RKO (cell line): Measurements from ENCODE around the gene SMIM24.

ENCODE experiments used
- DNase-seq: peaks from one replicate; pipeline ENCODE4 v3.0.0-alpha.2; 2016; ENCODE audit warnings: low spot score

The SMIM24 gene

DNA sequence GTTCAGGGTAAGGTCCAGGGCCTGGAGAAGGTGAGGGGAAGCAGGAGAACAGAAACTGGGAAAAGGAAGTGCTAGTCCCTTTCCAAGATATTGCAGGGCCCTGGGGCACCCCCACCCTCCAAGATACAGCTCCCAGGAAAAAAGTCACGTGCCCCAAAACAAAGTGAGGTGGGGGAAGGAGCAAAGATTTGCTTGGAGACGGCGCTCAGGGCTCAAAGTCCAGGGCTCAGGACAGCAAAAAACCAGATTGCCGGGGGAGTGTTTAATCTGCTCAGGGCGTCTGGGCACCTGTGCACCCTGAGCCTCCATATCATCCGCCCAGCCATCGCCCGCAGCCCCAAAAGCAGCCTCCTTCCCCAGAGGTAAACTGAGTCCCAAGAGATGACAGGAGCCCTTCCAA lies 6.3 kb downstream of the SMIM24 start:
- DNase-seq: no peak

GRCh38 chr19:3471954-3472655 lies 8.2 kb downstream of the SMIM24 start:
- DNase-seq: no peak

DNA sequence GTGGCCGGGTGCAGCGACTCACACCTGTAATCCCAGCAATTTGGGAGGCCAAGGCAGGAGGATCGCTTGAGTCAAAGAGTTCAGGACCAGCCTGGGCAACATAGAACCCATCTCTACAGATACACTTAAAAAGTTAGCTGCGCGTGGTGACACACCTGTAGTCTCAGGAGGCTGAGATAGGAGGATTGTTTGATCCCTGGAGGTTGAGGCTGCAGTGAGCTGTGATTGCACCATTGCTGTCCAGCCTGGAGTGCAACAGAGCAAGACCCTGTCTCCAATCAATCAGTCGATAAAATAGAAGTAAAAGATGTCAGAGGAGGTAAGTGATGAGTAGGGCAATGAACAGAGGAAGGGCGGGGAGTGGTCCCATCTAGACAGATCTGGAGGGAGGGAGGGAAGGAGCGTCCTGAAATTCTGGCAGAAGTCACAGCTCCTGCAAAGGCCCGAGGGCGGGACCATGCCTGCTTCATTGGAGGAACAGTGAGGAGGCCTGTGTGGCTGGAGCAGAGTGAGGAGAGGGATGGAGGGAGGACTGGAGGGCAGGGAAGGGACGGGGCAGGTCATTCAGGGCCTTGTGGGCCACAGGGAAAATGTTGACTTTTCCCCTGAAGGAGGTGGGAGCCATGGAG lies 9.7 kb downstream of the SMIM24 start:
- DNase-seq: no peak

- DNase-seq: no peak
Measured at GRCh38 chr19:3469638-3470499, 10.5 kb downstream of the SMIM24 start.

DNA sequence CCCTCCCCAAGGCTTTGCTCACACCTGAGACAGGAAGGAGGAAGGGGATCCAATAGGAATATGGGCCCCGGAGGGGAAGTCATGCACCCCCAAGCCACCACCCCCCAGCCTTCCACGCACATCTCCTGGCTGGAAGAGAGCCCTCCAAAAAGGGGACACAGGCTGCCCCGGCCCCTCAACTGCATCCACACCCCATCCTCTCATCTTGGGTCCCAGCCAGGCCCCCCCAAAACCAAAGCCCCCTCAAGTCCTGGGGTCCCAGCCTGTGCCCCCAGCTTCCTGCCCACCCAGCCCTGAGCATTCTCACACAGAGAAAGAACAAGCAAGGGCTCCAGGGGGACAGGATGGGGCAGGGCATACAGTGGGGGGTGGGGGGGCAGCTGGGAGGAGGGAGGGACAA lies 12.1 kb downstream of the SMIM24 start:
- DNase-seq: no peak

DNA sequence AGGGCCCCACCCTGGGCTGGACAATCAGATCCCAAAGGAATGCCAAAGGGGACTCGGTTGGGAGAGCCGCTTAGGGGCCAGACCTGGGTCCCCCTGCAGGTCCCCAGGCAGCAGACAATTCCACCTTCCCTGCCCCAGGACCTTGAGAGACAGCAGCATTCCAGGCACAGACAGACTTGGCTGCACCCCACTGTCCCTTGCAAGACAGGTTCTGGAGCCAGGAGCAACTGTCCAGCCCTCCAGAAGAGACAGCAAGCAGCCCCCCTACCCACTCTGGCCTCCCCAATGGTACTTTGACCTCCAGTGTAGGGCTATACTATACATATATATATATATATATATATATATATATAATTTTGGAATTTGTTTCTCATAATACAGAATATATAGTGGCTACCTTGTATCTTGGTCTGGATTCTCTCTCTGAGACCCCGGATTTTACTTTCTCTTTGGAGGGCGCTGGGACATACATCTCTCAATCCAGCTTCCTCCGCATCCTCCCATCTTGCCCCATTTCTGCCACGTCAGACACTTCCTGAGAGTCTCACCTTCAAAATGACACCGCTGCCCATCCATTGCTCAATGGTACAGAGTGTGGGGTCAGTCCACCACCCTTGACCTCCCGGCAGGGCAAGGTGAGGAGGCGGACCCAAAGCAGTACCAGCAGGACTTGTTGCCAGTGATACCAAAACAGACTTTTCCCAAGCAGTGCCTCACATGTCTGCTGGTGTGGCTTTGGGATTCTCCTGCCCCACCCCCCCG lies 12.7 kb downstream of the SMIM24 start:
- no peak for DNase-seq

DNA sequence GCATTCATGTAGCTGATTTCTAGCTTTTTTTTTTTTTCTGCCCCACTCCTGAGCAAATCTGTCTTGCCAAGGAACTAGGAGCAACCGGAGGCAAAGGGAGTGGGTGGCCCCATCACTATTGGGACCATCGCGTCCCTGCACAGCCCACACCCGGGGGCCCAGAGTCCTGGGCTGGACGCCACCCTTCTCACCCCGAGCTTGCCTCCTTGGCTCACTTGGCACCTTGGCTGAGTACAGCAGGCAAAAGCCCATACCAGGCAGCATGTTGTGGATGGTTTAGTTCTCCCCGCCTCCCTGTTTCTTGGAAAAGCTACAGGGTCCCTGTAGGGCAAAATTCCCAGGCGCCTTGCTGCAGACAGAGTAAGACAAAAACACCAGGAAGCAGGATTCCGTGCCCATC lies 13.7 kb downstream of the SMIM24 start:
- no peak for DNase-seq

DNA sequence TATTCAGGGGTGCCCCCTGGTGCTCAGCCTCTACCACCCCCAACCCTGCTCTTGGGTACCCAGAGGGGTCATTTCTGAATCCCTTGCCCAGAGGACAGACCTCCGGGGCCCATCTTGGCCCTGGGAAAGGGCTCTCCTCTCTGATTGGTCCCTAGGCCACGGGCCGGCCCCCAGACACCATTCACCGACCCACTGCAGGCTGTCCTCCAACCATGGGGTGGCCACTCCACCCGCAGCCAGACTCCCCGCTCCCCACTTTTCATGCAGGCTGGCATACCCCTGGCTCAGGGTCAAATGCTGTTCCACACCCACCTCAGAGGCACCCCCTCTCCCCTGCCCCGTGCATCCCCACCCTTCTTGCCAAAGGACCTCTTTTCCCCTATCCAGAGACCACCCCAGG lies 14.8 kb downstream of the SMIM24 start:
- DNase-seq: no peak

- DNase-seq: no peak
Measured at GRCh38 chr19:3464587-3465235, 15.6 kb downstream of the SMIM24 start.

DNA sequence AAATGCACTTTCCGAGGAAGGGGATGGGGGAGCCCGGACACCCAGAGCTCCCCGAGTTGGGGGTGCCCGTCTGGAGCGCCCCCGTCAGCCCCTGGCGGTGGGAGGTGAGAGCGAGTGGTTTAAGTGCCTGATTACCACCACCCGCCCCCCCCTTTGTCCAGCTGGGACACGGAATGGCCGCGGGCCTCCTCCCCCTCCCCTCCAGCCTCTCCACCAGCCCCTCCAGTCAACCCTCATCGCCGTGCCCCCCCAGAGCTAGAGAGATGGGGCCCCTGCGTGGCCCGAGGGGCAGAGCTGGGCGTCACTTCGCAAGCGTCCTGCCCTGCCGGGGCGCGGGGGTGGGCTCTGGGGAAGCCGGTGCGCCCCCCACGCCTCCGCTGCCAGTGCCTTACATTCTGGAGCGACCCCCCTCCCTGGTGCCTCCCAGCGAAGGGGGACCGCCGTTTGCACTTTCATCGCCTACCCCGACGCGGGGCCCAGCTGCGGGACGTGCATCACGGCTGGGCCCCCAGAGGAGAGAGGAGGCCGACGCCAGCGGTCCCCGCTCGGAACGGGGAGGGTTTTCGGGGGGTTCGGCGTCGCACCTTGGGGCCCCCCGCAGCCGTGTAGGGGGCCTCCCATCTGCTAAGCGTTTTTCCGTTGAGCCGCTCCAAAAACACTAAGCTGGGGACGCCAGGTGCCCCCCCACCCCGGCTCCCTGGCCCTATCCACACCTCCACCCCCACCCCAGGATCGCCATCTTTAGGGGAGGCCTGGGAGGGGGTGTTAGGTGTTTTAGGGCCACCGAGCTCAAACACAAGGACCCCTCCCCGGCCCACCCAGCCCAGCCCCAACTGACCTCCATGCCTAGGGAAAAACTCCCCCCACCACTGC lies 16.4 kb downstream of the SMIM24 start:
- DNase-seq: no peak

DNA sequence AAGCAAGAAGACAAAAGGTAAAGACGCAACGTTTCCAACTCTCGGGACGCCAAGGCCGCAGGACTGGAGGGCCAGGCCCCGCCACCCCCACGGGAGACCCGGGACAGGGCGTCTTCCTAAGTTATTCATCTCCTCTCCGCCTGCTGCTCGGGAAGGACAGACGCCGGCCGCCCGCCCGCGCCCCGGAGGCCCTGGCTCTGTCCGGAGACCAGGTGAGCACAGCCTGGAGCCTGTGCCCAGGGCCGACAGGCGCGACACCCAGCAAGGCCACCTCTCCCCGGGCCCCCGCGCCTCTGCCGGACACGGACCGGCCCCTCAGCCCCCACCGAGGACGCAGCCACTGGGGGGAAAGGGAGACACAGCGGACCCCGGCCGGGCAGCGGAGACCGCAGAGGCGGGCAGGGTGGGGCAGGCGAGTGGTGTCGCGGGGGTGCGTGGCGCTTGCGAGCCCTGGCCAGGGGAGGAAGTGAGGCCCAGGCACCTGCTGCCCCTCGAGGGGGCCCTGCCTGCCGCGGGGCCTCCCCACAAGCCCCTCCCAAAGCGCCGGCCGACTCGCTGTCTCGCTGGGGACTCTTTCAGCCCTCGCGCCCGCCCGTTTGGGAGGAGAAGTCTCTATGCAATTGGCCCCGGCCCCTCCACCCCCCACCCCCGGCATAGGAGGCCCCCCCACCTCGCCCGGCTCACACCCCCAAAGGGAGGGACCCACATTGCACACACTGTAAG lies 17.2 kb downstream of the SMIM24 start:
- no peak for DNase-seq

GRCh38 chr19:3459965-3460582 lies 20.3 kb downstream of the SMIM24 start:
- no peak for DNase-seq

DNA sequence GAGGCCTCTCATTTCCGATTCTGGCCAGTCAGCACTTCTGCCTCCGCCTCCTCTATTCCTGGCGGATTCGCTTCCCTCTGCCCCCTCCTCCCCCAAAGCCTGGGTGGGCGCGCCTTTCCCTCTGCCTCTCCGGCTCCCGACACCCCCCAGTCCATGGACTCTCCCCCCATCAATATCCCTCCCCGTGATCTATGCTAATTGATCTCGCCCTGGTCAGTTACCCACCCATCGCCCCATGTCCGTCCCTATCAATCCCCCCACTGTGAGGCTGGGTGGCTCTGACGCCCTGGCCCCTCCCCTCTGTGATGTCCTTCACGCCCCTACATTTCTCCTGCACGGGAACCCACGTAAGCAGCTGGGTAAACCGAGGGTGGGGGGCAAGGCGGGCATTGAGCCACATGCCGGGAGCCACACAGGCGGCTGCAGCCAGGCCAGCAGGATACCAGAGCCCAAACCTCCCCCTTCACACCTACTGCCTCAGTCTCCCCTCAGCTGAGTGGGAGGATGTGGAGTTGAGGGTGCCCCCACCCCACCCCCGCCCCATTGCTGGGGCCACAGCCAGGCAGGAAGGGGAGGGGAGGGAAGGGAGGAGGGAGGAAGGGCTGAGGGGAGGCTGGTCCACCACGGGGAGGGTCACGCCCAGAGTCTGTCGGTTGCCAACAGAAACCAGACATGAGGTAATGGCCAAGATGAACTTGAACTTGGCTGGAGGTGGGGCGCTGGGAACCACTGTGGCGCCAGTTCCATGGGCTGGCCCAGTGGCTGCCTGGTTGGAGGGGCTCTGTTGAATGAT lies 21.0 kb downstream of the SMIM24 start:
- no peak for DNase-seq

DNA sequence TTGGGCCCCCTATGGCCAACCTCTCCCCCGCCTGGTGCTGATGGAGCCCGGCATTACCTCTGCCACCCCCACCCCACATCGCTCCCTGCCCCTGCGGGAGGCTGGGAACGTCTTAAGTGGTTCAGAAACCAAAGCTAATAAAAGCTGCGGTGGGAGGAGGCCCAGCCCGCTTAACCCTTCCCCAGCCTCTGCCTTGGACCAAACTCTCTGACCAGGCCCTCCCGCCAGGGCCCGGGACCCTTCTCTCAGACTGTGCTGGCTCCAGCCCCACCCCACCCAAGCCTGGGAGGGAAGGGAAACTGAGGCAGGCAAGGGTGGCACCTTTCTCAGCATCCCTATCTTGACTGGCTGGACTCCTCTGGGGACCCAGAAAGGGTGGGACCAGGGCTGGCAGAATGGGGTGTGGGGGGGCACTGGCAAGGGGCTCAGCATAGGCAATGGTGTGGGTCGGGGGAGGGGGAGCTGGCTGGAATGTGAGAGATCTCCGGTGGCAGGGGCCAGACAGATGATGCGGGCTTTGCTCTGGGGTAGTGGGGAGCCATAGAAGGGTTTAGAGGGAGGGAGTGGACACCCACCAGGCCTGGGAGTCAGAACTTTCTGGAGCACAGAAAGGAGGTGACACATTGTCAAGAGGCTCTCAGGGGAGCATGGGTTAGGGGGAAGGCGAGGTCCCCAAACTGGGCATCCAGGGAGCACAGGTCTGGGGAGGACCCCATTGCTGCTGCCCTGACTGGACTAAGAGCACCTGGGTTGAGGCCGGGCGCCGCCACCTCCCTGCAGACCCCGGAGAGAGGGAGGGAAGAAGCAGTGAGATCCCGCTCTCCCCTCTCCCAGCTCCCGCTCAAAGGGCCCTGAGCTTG lies 21.9 kb downstream of the SMIM24 start:
- DNase-seq: no peak

- DNase-seq: no peak
Measured at GRCh38 chr19:3457528-3458228, 22.6 kb downstream of the SMIM24 start.

DNA sequence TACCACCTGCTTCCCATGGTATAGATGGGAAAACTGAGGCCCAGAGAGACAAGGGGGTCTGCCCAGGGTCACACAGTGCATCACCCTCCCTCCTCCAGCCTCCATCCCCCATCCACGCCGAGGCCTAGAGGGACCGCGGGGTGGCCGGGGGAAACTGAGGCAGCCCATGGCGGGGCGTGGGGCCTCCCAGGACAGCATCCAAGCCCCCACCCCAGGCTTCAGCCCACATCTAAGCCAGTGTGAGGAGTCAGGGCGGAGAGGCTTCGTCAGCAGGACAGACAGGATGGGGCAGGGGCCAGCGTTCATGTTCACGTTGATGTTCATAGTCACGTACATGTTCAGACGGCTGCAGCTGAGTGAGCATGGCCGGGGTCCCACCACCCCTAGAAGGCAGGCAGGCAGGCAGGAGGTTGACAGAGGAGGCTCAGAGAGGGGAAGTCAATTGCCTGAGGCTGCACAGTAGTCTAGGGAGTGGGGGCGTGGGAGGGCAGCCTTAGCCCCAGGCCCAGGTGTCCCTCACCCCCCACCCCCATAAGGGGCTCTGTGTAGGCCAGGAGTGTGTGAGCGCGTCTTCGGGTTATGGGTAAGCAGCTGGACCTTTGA lies 23.3 kb downstream of the SMIM24 start:
- DNase-seq: no peak
